Parathyroid adenoma (tissue), 2 donors: ENCODE results near the gene RPP40.
A peak's percentile ranks its signal among the peaks of the same experiment; 100 is the strongest.

Source experiments
- H2AFZ ChIP-seq: fragments of 300-600 bp; sonication (generic); one replicate; pipeline ENCODE4 v1.7.0; 2017; ENCODE audit warnings: antibody characterized with exemption, mild to moderate bottlenecking
- H3K27ac ChIP-seq: fragments of 300-600 bp; sonication (generic); one replicate; pipeline ENCODE4 v1.7.0; 2017
- H3K27me3 ChIP-seq: fragments of 300-600 bp; sonication (generic); one replicate; pipeline ENCODE4 v1.7.0; 2017; ENCODE audit warnings: low read length; ENCODE audit not compliant: control insufficient read depth, insufficient read depth
- H3K36me3 ChIP-seq: fragments of 300-600 bp; sonication (generic); one replicate; pipeline ENCODE4 v1.7.0; 2017; ENCODE audit warnings: low read length; ENCODE audit not compliant: control insufficient read depth, insufficient read depth
- H3K4me1 ChIP-seq: fragments of 300-600 bp; sonication (generic); one replicate; pipeline ENCODE4 v1.7.0; 2017; ENCODE audit warnings: control low read depth
- H3K4me2 ChIP-seq: fragments of 300-600 bp; sonication (generic); one replicate; pipeline ENCODE4 v1.7.0; 2017; ENCODE audit warnings: low read length
- H3K4me3 ChIP-seq: fragments of 300-600 bp; sonication (generic); one replicate; pipeline ENCODE4 v1.7.0; 2017; ENCODE audit warnings: low read depth, low read length
- H3K79me2 ChIP-seq: fragments of 300-600 bp; sonication (generic); one replicate; pipeline ENCODE4 v1.7.0; 2017; ENCODE audit warnings: control low read depth
- H3K9ac ChIP-seq: fragments of 300-600 bp; sonication (generic); one replicate; pipeline ENCODE4 v1.7.0; 2017; ENCODE audit warnings: mild to moderate bottlenecking
- H3K9me3 ChIP-seq: fragments of 300-600 bp; sonication (generic); one replicate; pipeline ENCODE4 v1.7.0; 2017; ENCODE audit warnings: low read length; ENCODE audit not compliant: control insufficient read depth
- CTCF ChIP-seq: fragments of 300-600 bp; sonication (generic); IDR thresholded peaks from one replicate; pipeline ENCODE4 v1.7.0; 2017; ENCODE audit warnings: antibody characterized with exemption, mild to moderate bottlenecking
- donor health status: primary hyperparathyroidism.

RPP40 gene

GRCh38 chr6:4975506-4975905 is 28.3 kb downstream of the RPP40 start:
- H3K4me2 ChIP-seq = no peak overlapping the region
- H3K27ac ChIP-seq = no peak overlapping the region
- no peak overlapping the region for H3K4me3 ChIP-seq
- no peaks in the 10 kb centered on the region for H3K79me2 ChIP-seq
- no peaks in the 10 kb centered on the region for H3K9me3 ChIP-seq
- H3K4me1 ChIP-seq = peaks cover 8% of the 10 kb centered on the region
- no peak for TF ChIP-seq CTCF
- no peaks in the 10 kb centered on the region for H3K27me3 ChIP-seq
- no peak overlapping the region for H2AFZ ChIP-seq
- no peak overlapping the region for H3K9ac ChIP-seq
- H3K36me3 ChIP-seq = no peaks in the 10 kb centered on the region

GRCh38 chr6:4974962-4975361 is 28.9 kb downstream of the RPP40 start:
- H3K4me2 ChIP-seq = no peak overlapping the region
- H3K9ac ChIP-seq = no peak overlapping the region
- H3K36me3 ChIP-seq = no peaks in the 10 kb centered on the region
- H2AFZ ChIP-seq = peak overlapping the region; percentile 83
- H3K79me2 ChIP-seq = no peaks in the 10 kb centered on the region
- H3K4me1 ChIP-seq = peaks cover 8% of the 10 kb centered on the region
- no peak overlapping the region for H3K4me3 ChIP-seq
- H3K27ac ChIP-seq = no peak overlapping the region
- no peaks in the 10 kb centered on the region for H3K27me3 ChIP-seq
- TF ChIP-seq CTCF = no peak
- H3K9me3 ChIP-seq = no peaks in the 10 kb centered on the region

GRCh38 chr6:4973982-4974745 is 29.7 kb downstream of the RPP40 start:
- Histone ChIP-seq H3K9ac (no peak overlapping the region), H3K4me2 (no peak overlapping the region), H3K9me3 (no peaks in the 10 kb centered on the region), H3K4me1 (peaks cover 8% of the 10 kb centered on the region), H3K79me2 (no peaks in the 10 kb centered on the region), H2AFZ (peak overlapping the region; percentile 83), H3K27ac (peak overlapping the region; percentile 58), H3K36me3 (no peaks in the 10 kb centered on the region), H3K27me3 (no peaks in the 10 kb centered on the region), H3K4me3 (no peak overlapping the region)
- TF ChIP-seq CTCF = no peak

- no peak overlapping the region for H3K4me3 ChIP-seq
- no peak overlapping the region for H3K27ac ChIP-seq
- H3K9me3 ChIP-seq = no peaks in the 10 kb centered on the region
- no peaks in the 10 kb centered on the region for H3K27me3 ChIP-seq
- TF ChIP-seq CTCF = no peak
- H3K4me2 ChIP-seq = no peak overlapping the region
- no peaks in the 10 kb centered on the region for H3K79me2 ChIP-seq
- H3K9ac ChIP-seq = no peak overlapping the region
- peaks cover 8% of the 10 kb centered on the region for H3K4me1 ChIP-seq
- peak overlapping the region; percentile 83 for H2AFZ ChIP-seq
- no peaks in the 10 kb centered on the region for H3K36me3 ChIP-seq
Measured at GRCh38 chr6:4973415-4973814, 30.4 kb downstream of the RPP40 start.

GRCh38 chr6:4972438-4972837 is 31.4 kb downstream of the RPP40 start:
- H3K36me3 ChIP-seq = no peaks in the 10 kb centered on the region
- peaks cover 8% of the 10 kb centered on the region for H3K4me1 ChIP-seq
- no peak overlapping the region for H3K4me2 ChIP-seq
- TF ChIP-seq CTCF = no peak
- no peak overlapping the region for H3K4me3 ChIP-seq
- no peaks in the 10 kb centered on the region for H3K27me3 ChIP-seq
- H3K79me2 ChIP-seq = no peaks in the 10 kb centered on the region
- no peak overlapping the region for H3K9ac ChIP-seq
- H2AFZ ChIP-seq = no peak overlapping the region
- H3K9me3 ChIP-seq = no peaks in the 10 kb centered on the region
- no peak overlapping the region for H3K27ac ChIP-seq
